Measurements from ENCODE around the gene TPGS2. TPM values are rescaled to one million over a fixed set of nuclear protein-coding genes. Genes with fewer than 3 reads are reported as not detected.

Gene TPGS2
- total and polyA plus RNA-seq, 2 donors from 2014 or later = 63.0 to 75.0 TPM

DNA sequence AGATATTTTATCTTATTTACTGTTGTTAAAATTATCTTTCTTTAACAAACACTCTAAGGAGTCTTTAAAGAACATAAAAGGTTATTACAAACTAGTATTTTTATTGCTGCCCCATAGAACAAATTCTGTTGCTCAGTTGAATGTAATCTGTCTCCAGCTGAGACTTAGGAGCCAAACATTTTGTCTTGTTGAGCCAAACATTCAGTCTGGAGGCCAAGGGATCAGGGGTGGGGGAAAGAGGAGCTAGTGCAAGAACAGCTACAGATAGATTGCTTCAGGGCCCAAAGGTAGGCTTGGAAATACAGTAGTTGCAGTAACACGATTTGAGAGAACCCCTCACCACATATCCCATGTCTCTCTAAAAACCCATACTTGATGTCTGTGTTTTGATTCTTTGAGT, 51.2 kb downstream of the TPGS2 start:
- peaks cover 0 to 13% (median 6%) of the 10 kb centered on the region in 3 donors for H3K36me3 ChIP-seq (ENCODE audit: control insufficient read depth in 2 of 3, insufficient read depth in 3 of 3, low read length in 3 of 3)
- no peaks in the 10 kb centered on the region for H3K27me3 ChIP-seq (ENCODE audit: control insufficient read depth, insufficient read depth, low read length)
- no peaks in the 10 kb centered on the region for H3K4me1 ChIP-seq (ENCODE audit: control insufficient read depth in 2 of 3, insufficient read depth in 2 of 3, low read depth in 1 of 3, low read length in 3 of 3)
- no peak overlapping the region for H3K4me3 ChIP-seq (ENCODE audit: low read length in 3 of 3)
- intact Hi-C loops (cut with DNase I) = no loop called here
- H3K27ac ChIP-seq (ENCODE audit: low read depth in 2 of 2, low read length in 2 of 2) = no peak overlapping the region
- no peak overlapping the region for H3K9ac ChIP-seq (ENCODE audit: low read length in 3 of 3)
- no peak for DNase-seq
- FAIRE-seq = no peak
- no peaks in the 10 kb centered on the region for H3K9me3 ChIP-seq (ENCODE audit: control insufficient read depth in 2 of 3, insufficient read depth in 1 of 3, low read length in 3 of 3)
- TF ChIP-seq, protein P1, sequence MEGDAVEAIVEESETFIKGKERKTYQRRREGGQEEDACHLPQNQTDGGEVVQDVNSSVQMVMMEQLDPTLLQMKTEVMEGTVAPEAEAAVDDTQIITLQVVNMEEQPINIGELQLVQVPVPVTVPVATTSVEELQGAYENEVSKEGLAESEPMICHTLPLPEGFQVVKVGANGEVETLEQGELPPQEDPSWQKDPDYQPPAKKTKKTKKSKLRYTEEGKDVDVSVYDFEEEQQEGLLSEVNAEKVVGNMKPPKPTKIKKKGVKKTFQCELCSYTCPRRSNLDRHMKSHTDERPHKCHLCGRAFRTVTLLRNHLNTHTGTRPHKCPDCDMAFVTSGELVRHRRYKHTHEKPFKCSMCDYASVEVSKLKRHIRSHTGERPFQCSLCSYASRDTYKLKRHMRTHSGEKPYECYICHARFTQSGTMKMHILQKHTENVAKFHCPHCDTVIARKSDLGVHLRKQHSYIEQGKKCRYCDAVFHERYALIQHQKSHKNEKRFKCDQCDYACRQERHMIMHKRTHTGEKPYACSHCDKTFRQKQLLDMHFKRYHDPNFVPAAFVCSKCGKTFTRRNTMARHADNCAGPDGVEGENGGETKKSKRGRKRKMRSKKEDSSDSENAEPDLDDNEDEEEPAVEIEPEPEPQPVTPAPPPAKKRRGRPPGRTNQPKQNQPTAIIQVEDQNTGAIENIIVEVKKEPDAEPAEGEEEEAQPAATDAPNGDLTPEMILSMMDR (IDR thresholded peaks at IDR 0.05; ENCODE audit: borderline replicate concordance, extremely low read depth, insufficient read depth) = no peak

DNA sequence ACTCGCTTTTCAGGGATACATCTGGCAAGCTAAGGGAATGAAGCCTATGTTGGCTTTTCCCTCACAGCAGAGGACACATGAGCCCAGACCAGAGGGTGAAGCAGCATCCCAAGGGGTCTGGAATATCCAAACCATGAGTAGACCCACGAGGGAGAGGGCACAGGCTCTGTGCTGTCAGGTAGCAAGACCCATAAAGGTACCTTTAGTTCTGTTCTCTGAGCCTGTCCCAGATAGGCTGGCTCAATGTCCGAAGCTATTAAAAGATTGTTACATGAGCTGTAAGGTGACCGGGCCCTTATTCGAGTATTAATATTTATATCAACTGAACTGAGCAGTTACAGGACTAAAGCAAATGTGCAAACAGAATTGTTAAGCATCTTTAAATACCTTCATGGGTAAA, 52.2 kb downstream of the TPGS2 start:
- H3K27ac ChIP-seq (ENCODE audit: low read depth in 2 of 2, low read length in 2 of 2) = no peak overlapping the region
- H3K4me3 ChIP-seq (ENCODE audit: low read length in 3 of 3) = no peak overlapping the region
- intact Hi-C loops (cut with DNase I) = no loop called here
- peaks cover 0 to 13% (median 6%) of the 10 kb centered on the region in 3 donors for H3K36me3 ChIP-seq (ENCODE audit: control insufficient read depth in 2 of 3, insufficient read depth in 3 of 3, low read length in 3 of 3)
- no peak for DNase-seq
- no peaks in the 10 kb centered on the region for H3K9me3 ChIP-seq (ENCODE audit: control insufficient read depth in 2 of 3, insufficient read depth in 1 of 3, low read length in 3 of 3)
- H3K9ac ChIP-seq (ENCODE audit: low read length in 3 of 3) = no peak overlapping the region
- no peak for FAIRE-seq
- peaks cover 0 to under 1% (median 0%) of the 10 kb centered on the region in 3 donors for H3K4me1 ChIP-seq (ENCODE audit: control insufficient read depth in 2 of 3, insufficient read depth in 2 of 3, low read depth in 1 of 3, low read length in 3 of 3)
- H3K27me3 ChIP-seq (ENCODE audit: control insufficient read depth, insufficient read depth, low read length) = no peaks in the 10 kb centered on the region
- TF ChIP-seq, protein P1 (IDR thresholded peaks at IDR 0.05; ENCODE audit: borderline replicate concordance, extremely low read depth, insufficient read depth) = no peak

DNA sequence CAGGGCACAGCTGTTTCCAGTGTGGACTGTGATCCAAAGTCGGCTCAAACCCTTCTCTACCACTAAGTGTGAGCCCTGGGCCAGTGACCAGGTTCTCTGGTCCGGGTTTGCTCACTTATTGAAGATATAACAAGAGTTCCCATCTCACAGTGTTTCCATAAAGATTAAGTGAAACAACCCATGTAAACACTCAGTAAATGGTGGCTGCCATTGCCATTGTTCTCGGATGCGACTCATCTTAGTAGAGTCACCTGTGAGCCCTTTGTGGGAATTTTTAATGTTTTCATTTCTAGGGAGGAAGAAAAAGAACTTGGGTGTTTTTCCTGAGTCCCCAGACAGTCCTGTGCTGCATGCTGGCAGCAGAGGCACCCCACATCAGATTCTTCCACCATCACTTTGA, 53.4 kb downstream of the TPGS2 start:
- Histone ChIP-seq H3K27ac (ENCODE audit: low read depth in 2 of 2, low read length in 2 of 2) (no peak overlapping the region), H3K27me3 (ENCODE audit: control insufficient read depth, insufficient read depth, low read length) (no peaks in the 10 kb centered on the region), H3K9me3 (ENCODE audit: control insufficient read depth in 2 of 3, insufficient read depth in 1 of 3, low read length in 3 of 3) (no peaks in the 10 kb centered on the region), H3K36me3 (ENCODE audit: control insufficient read depth in 2 of 3, insufficient read depth in 3 of 3, low read length in 3 of 3) (peaks cover 0 to 6% (median 6%) of the 10 kb centered on the region in 3 donors), H3K9ac (ENCODE audit: low read length in 3 of 3) (no peak overlapping the region), H3K4me3 (ENCODE audit: low read length in 3 of 3) (no peak overlapping the region), H3K4me1 (ENCODE audit: control insufficient read depth in 2 of 3, insufficient read depth in 2 of 3, low read depth in 1 of 3, low read length in 3 of 3) (peaks cover 0 to 2% (median 0%) of the 10 kb centered on the region in 3 donors)
- intact Hi-C loops (cut with DNase I) = no loop called here
- FAIRE-seq = no peak
- DNase-seq = no peak
- TF ChIP-seq, protein P1 (IDR thresholded peaks at IDR 0.05; ENCODE audit: borderline replicate concordance, extremely low read depth, insufficient read depth) = no peak

DNA sequence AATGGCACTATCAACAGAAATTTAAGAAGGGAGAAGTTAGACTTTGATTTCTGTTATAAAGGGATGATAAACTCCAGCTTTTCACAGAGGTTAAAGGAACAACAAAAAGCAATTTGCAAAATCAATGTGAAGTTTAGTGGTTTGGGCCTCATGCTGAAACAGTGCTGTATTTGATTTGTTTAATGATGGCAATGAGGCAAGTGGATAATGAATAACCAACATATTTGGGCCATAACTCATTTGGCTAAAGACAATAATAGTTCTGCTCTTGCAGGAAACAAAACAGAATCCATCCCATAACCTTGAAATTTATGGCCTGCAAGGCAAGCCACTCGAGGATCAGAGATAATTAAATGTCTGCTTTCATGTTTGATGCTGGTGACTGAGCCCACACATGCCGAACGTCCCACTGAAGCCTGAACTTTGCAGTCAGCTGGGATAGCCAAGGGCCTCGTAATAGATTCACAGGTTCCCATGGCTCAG, 56.5 kb downstream of the TPGS2 start:
- no peak for FAIRE-seq
- TF ChIP-seq, protein P1 (IDR thresholded peaks at IDR 0.05; ENCODE audit: borderline replicate concordance, extremely low read depth, insufficient read depth) = no peak
- Histone ChIP-seq H3K4me1 (ENCODE audit: control insufficient read depth in 2 of 3, insufficient read depth in 2 of 3, low read depth in 1 of 3, low read length in 3 of 3) (peaks cover 0 to 2% (median 0%) of the 10 kb centered on the region in 3 donors), H3K9ac (ENCODE audit: low read length in 3 of 3) (no peak overlapping the region), H3K4me3 (ENCODE audit: low read length in 3 of 3) (no peak overlapping the region), H3K36me3 (ENCODE audit: control insufficient read depth in 2 of 3, insufficient read depth in 3 of 3, low read length in 3 of 3) (no peaks in the 10 kb centered on the region), H3K9me3 (ENCODE audit: control insufficient read depth in 2 of 3, insufficient read depth in 1 of 3, low read length in 3 of 3) (no peaks in the 10 kb centered on the region), H3K27me3 (ENCODE audit: control insufficient read depth, insufficient read depth, low read length) (no peaks in the 10 kb centered on the region), H3K27ac (ENCODE audit: low read depth in 2 of 2, low read length in 2 of 2) (no peak overlapping the region)
- intact Hi-C loops (cut with DNase I) = no loop called here
- peak in 4 of 5 donors; percentile 65 to 93 (median 80) for DNase-seq
